ENCODE measurements around the gene PRDM15. TPM values are rescaled to one million over a fixed set of nuclear protein-coding genes. Genes with fewer than 3 reads are reported as not detected.
A peak's percentile ranks its signal among the peaks of the same experiment; 100 is the strongest.

The PRDM15 gene
- total RNA-seq, 1 experiment from 2014 or later = 9.9 TPM

DNA sequence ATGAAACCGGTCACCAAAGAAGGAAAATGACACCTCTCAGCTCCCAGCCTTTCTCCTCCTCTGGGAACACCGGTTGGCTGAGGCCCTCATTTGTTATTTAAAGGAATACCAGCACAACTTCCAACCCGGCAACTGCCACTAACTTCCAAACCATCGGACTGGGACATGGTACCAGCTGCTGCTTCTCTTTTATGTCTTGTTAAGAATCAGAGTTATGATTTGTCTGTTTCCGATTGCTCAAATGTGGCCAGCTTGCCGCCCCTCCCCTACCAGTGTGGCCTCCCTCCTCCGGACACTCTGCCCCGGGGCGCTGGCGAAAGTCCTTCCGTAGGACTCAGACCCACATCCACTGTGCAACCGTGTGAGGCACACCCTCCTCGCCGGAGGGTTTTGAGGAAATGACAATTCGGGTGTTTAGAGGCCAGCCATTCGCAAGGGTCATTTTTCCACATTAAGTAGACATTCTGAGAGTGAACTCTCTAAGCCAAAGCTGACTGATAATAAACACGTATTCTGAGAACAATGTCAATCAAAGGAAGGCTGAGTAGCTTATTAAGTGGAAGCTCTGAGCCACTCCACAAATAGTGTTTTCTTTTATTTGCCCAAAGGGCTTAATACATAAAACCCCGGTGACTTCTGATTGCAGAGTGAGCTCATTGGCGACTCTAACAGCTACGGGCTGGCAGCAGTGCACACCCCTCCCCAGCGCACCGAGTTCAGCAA, 117.8 kb downstream of the PRDM15 start:
- Histone ChIP-seq H3K4me1 (ENCODE audit: insufficient read depth, low read length) (peaks cover 5% of the 10 kb centered on the region; the same call in 1 of the 2 replicates), H3K79me1 (ENCODE audit: insufficient read depth, low read depth, low read length, poor library complexity, severe bottlenecking) (no peaks in the 10 kb centered on the region), H3K9ac (ENCODE audit: extremely low read depth, insufficient read length, low read length) (no peak overlapping the region), H2BK5ac (ENCODE audit: insufficient read length, low read length) (no peak overlapping the region), H3K14ac (ENCODE audit: insufficient read depth, low read length) (no peak overlapping the region), H3K79me2 (ENCODE audit: insufficient read depth, low read length) (no peaks in the 10 kb centered on the region), H3K23me2 (ENCODE audit: insufficient read length, low read depth, low read length, poor library complexity, severe bottlenecking) (peaks cover 26% of the 10 kb centered on the region), H2BK12ac (ENCODE audit: insufficient read length, low read depth, low read length) (no peak overlapping the region), H2BK20ac (ENCODE audit: low read depth, low read length, poor library complexity, severe bottlenecking) (no peak overlapping the region), H2BK15ac (ENCODE audit: low read depth, low read length) (no peak overlapping the region), H4K91ac (ENCODE audit: insufficient read length, low read depth, low read length) (no peak overlapping the region), H2BK120ac (ENCODE audit: low read depth, low read length, poor library complexity, severe bottlenecking) (no peak overlapping the region), H3K27me3 (ENCODE audit: insufficient read depth, low read length) (peaks cover 43% of the 10 kb centered on the region), H3K4ac (ENCODE audit: low read depth, low read length) (no peak overlapping the region), H2AFZ (ENCODE audit: low read length) (no peak overlapping the region), H3K23ac (ENCODE audit: insufficient read length, low read depth, low read length) (no peak overlapping the region), H4K20me1 (ENCODE audit: control insufficient read depth, insufficient read depth, insufficient read length) (no peaks in the 10 kb centered on the region), H4K8ac (replicated peaks; ENCODE audit: insufficient read length, low read depth, low read length) (no peak overlapping the region), H3K56ac (ENCODE audit: insufficient read length, low read depth, low read length) (no peak overlapping the region), H3K4me2 (ENCODE audit: insufficient read depth, insufficient read length, low read length) (peak overlapping the region; percentile 61), H3K9me3 (ENCODE audit: control insufficient read depth, low read depth, low read length) (no peaks in the 10 kb centered on the region), H2AK5ac (ENCODE audit: insufficient read length, low read length) (no peak overlapping the region), H3T11ph (ENCODE audit: low read length) (no peak overlapping the region), H4K5ac (ENCODE audit: insufficient read length, low read depth, low read length) (no peak overlapping the region), H3K18ac (ENCODE audit: insufficient read length, low read depth, low read length) (no peak overlapping the region), H3K27ac (ENCODE audit: insufficient read length, low read depth, low read length) (no peak overlapping the region)
- H3K27me3 Mint-ChIP-seq (ENCODE audit: low read depth) = peaks cover 68% of the 10 kb centered on the region
- H3K4me1 Mint-ChIP-seq = peaks cover 64 to 68% of the 10 kb centered on the region in 2 experiments
- TF ChIP-seq, protein P1, sequence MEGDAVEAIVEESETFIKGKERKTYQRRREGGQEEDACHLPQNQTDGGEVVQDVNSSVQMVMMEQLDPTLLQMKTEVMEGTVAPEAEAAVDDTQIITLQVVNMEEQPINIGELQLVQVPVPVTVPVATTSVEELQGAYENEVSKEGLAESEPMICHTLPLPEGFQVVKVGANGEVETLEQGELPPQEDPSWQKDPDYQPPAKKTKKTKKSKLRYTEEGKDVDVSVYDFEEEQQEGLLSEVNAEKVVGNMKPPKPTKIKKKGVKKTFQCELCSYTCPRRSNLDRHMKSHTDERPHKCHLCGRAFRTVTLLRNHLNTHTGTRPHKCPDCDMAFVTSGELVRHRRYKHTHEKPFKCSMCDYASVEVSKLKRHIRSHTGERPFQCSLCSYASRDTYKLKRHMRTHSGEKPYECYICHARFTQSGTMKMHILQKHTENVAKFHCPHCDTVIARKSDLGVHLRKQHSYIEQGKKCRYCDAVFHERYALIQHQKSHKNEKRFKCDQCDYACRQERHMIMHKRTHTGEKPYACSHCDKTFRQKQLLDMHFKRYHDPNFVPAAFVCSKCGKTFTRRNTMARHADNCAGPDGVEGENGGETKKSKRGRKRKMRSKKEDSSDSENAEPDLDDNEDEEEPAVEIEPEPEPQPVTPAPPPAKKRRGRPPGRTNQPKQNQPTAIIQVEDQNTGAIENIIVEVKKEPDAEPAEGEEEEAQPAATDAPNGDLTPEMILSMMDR (conservative IDR thresholded peaks at IDR 0.05) = no peak
- peak overlapping the region; percentile 58 to 82 for H3K4me3 Mint-ChIP-seq
- no peak for DNase-seq
- no peaks in the 10 kb centered on the region; a peak in 1 of 5 replicates for H3K9me3 Mint-ChIP-seq
- H3K27ac Mint-ChIP-seq = peak overlapping the region in 2 of 3 experiments; percentile 47 to 89; a peak in 2 of 7 replicates
- WGBS (ENCODE audit: extremely low coverage, insufficient read length, low lambda C conversion rate) = no CpG with 5 or more reads among the region's 22 CpGs
- H3K36me3 Mint-ChIP-seq (ENCODE audit: insufficient read depth in 1 of 3, low read depth in 3 of 3) = no peaks in the 10 kb centered on the region; a peak in 1 of 7 replicates

Data from H9 (cell line).